HCT116 (cell line): ENCODE data around the gene TIE1. TPM values are rescaled to one million over a fixed set of nuclear protein-coding genes. Genes with fewer than 3 reads are reported as not detected.

ENCODE experiments used
- ATAC-seq: fragments of 200-7000 bp; cut with Tn5 transposase; 2 replicates; pipeline ENCODE4 v1.9.1; 2020; ENCODE audit warnings: mild to moderate bottlenecking, moderate library complexity
- BruUV-seq: library from RNA; stranded (reverse); fragments of 400-500 nt; replicated peaks from 2 replicates; lab custom pipeline; 2021; lab: Mats Ljungman, UMichigan
- CTCF ChIA-PET: fragments of 300-600 bp; sonication (Branson Sonifier 250); formaldehyde crosslinking; loops from one replicate; lab custom pipeline; 2021; ENCODE audit warnings: antibody characterized with exemption; lab: Charles Lee
- POLR2A ChIA-PET: fragments of 300-600, 350-600 bp; sonication (Branson Sonifier 250); formaldehyde crosslinking; loops from one replicate; lab custom pipeline; 2021; ENCODE audit warnings: antibody characterized with exemption; lab: Charles Lee
- RAD21 ChIA-PET, 2 experiments: fragments of 300-600 bp; sonication (Branson Sonifier 250); formaldehyde crosslinking; loops; one replicate each; lab custom pipeline; 2023; ENCODE audit warnings: low total read pairs in 2 of 2; ENCODE audit not compliant: uncharacterized antibody in 2 of 2, unreplicated experiment in 2 of 2, low non-redundant PET in 1 of 2; lab: Charles Lee
- DNase-seq: peaks from one replicate; pipeline ENCODE4 v3.0.0-alpha.2; 2010; ENCODE audit warnings: low read depth, low spot score
- H2AFZ ChIP-seq: fragments of 200-600 bp; shearing (Covaris generic), sonication (generic); 2 replicates; pipeline ENCODE4 v1.6.1; 2017; ENCODE audit warnings: low read depth, mixed run types, mixed read lengths, antibody characterized with exemption, low read length; ENCODE audit not compliant: poor library complexity, severe bottlenecking
- H3K27ac ChIP-seq: 2 replicates; pipeline ENCODE4 v1.5.1; 2012; ENCODE audit warnings: low read depth, low read length
- H3K27me3 ChIP-seq: fragments of 200-600 bp; sonication (generic); 2 replicates; pipeline ENCODE4 v1.6.1; 2016; ENCODE audit warnings: mixed run types, low read length, mixed read lengths; ENCODE audit not compliant: insufficient read depth
- H3K36me3 ChIP-seq, 2 experiments: fragments of 200-500 bp in 1 of 2; fragments of 200-600 bp in 1 of 2; sonication (Bioruptor generic) in 1 of 2; sonication (generic) in 1 of 2; 2 replicates each; pipeline versions ENCODE4 v1.5.1 to v1.6.1; 2014 to 2016; ENCODE audit warnings: low read length in 2 of 2, inconsistent platforms in 1 of 2, mixed read lengths in 1 of 2, mixed run types in 1 of 2; ENCODE audit not compliant: insufficient read depth in 2 of 2, control insufficient read depth in 1 of 2
- H3K4me1 ChIP-seq, 2 experiments: fragments of 200-600 bp in 1 of 2; sonication (generic) in 1 of 2; 2 replicates each; pipeline versions ENCODE4 v1.5.1 to v1.6.1; 2012 to 2017; ENCODE audit warnings: low read length in 2 of 2, inconsistent platforms in 1 of 2, mild to moderate bottlenecking in 1 of 2, mixed read lengths in 1 of 2, mixed run types in 1 of 2, moderate library complexity in 1 of 2; ENCODE audit not compliant: insufficient read depth in 2 of 2, control insufficient read depth in 1 of 2
- H3K4me2 ChIP-seq: fragments of 200-600 bp; sonication (generic); 2 replicates; pipeline ENCODE4 v1.6.1; 2017; ENCODE audit warnings: mixed run types, low read length, mixed read lengths
- H3K4me3 ChIP-seq, 2 experiments: fragments of 200-600 bp in 1 of 2; sonication (generic) in 1 of 2; replicated peaks in 1 of 2; 2 replicates each; pipeline ENCODE4 v1.5.1; 2011 to 2016; ENCODE audit warnings: low read length in 2 of 2, control low read depth in 1 of 2, low read depth in 1 of 2, mild to moderate bottlenecking in 1 of 2, mixed read lengths in 1 of 2, mixed run types in 1 of 2
- H3K79me2 ChIP-seq: fragments of 200-600 bp; sonication (generic); 2 replicates; pipeline ENCODE4 v1.6.1; 2017; ENCODE audit warnings: mild to moderate bottlenecking, mixed run types, low read length, moderate library complexity, mixed read lengths; ENCODE audit not compliant: insufficient read depth
- H3K9ac ChIP-seq: fragments of 200-600 bp; sonication (generic); 2 replicates; pipeline ENCODE4 v1.6.1; 2016; ENCODE audit warnings: low read length, mixed read lengths
- H3K9me2 ChIP-seq: fragments of 200-600 bp; sonication (generic), shearing (Covaris generic); 2 replicates; pipeline ENCODE4 v1.6.1; 2017; ENCODE audit warnings: mixed run types, mild to moderate bottlenecking, moderate library complexity; ENCODE audit not compliant: insufficient read depth
- H3K9me3 ChIP-seq, 2 experiments: fragments of 200-500 bp in 1 of 2; fragments of 200-600 bp in 1 of 2; sonication (Bioruptor generic) in 1 of 2; sonication (generic) in 1 of 2; 2 replicates each; pipeline ENCODE4 v1.6.1; 2014 to 2017; ENCODE audit warnings: low read length in 2 of 2, mixed read lengths in 2 of 2, inconsistent platforms in 1 of 2, low read depth in 1 of 2, mild to moderate bottlenecking in 1 of 2, mixed run types in 1 of 2, moderate library complexity in 1 of 2; ENCODE audit not compliant: control insufficient read depth in 1 of 2, insufficient read depth in 1 of 2
- H4K20me1 ChIP-seq: fragments of 200-600 bp; sonication (generic), shearing (Covaris generic); 2 replicates; pipeline ENCODE4 v1.6.1; 2017; ENCODE audit warnings: mixed run types, mild to moderate bottlenecking, moderate library complexity; ENCODE audit not compliant: insufficient read depth
- ATF3 ChIP-seq: IDR thresholded peaks from 2 replicates; pipeline ENCODE4 v1.6.1; 2012
- CTCF ChIP-seq, 3 experiments: fragments of 200-600 bp in 1 of 3; sonication (generic) in 1 of 3; IDR thresholded peaks in 2 of 3; conservative IDR thresholded peaks in 1 of 3; 2 replicates each; pipeline ENCODE4 v1.5.1; 2012 to 2017; ENCODE audit warnings: low read depth in 2 of 3, low read length in 2 of 3, antibody characterized with exemption in 1 of 3, borderline replicate concordance in 1 of 3, control low read depth in 1 of 3, mild to moderate bottlenecking in 1 of 3, mixed read lengths in 1 of 3, mixed run types in 1 of 3, moderate library complexity in 1 of 3; ENCODE audit not compliant: insufficient read depth in 1 of 3
- ELF1 ChIP-seq: IDR thresholded peaks from 2 replicates; pipeline ENCODE4 v1.6.1; 2012; ENCODE audit warnings: low read depth, borderline replicate concordance
- EZH2 ChIP-seq: fragments of 200-600 bp; sonication (generic); IDR thresholded peaks from 2 replicates; pipeline ENCODE4 v1.6.1; 2017; ENCODE audit warnings: antibody characterized with exemption, mixed run types
- JUND ChIP-seq: IDR thresholded peaks from 2 replicates; pipeline ENCODE4 v1.6.1; 2012
- MAX ChIP-seq: IDR thresholded peaks from 2 replicates; pipeline ENCODE4 v1.6.1; 2012
- POLR2AphosphoS5 ChIP-seq: IDR thresholded peaks from 2 replicates; pipeline ENCODE4 v1.6.1; 2011; ENCODE audit warnings: mild to moderate bottlenecking, low read depth, low read length, moderate library complexity
- REST ChIP-seq: IDR thresholded peaks from 2 replicates; pipeline ENCODE4 v1.6.1; 2012; ENCODE audit warnings: low read depth
- SIN3A ChIP-seq: IDR thresholded peaks from 2 replicates; pipeline ENCODE4 v1.6.1; 2012; ENCODE audit warnings: low read depth
- SP1 ChIP-seq: IDR thresholded peaks from 2 replicates; pipeline ENCODE4 v1.6.1; 2012; ENCODE audit warnings: low read depth
- SRF ChIP-seq: IDR thresholded peaks from 2 replicates; pipeline ENCODE4 v1.6.1; 2012; ENCODE audit warnings: low read depth
- TCF7L2 ChIP-seq: IDR thresholded peaks from 2 replicates; pipeline ENCODE4 v1.7.0; 2011; ENCODE audit warnings: borderline replicate concordance, inconsistent platforms; ENCODE audit not compliant: insufficient read depth, insufficient read length; ENCODE audit errors: extremely low read depth
- YY1 ChIP-seq: IDR thresholded peaks from 2 replicates; pipeline ENCODE4 v1.6.1; 2011; ENCODE audit warnings: low read length, low read depth, moderate library complexity, mild to moderate bottlenecking; ENCODE audit not compliant: insufficient replicate concordance; ENCODE audit errors: extremely low read depth
- ZFX ChIP-seq: fragments of 450-650 bp; IDR thresholded peaks from 2 replicates; pipeline ENCODE4 v1.6.1; 2017
- ZNF274 ChIP-seq: fragments of 200-500 bp; sonication (Bioruptor generic); IDR thresholded peaks from 2 replicates; pipeline ENCODE4 v1.6.1; 2014; ENCODE audit warnings: mild to moderate bottlenecking, low read depth, low read length, inconsistent platforms
- intact Hi-C: fragments of 100-400 bp; cut with micrococcal nuclease; formaldehyde crosslinking; loops from 2 replicates; pipeline ENCODE4 v1.10.0; 2022
- total RNA-seq: library from RNA; stranded (reverse); gene quantifications from one replicate; pipeline ENCODE4 v1.2.1, GENCODE V29; 2021; ENCODE audit not compliant: unreplicated experiment

The TIE1 gene
- total RNA-seq, 1 experiment from 2014 or later: not detected

GRCh38 chr1:43274125-43274803, 26.5 kb upstream of the TIE1 start:
- POLR2A ChIA-PET: no interaction called here
- RAD21 ChIA-PET: no interaction called here
- no peak overlapping the region for H3K4me3 ChIP-seq
- no peaks in the 10 kb centered on the region for H3K36me3 ChIP-seq
- H3K4me2 ChIP-seq: 0 out of 2 replicates have a peak overlapping the region, but pooled peaks have one; percentile 3
- ATAC-seq: no peak
- H3K27ac ChIP-seq: no peak overlapping the region
- DNase-seq: no peak
- TF ChIP-seq TCF7L2 (no peak), JUND (no peak), POLR2AphosphoS5 (no peak), SP1 (no peak), REST (no peak), ELF1 (no peak), SIN3A (no peak), ZNF274 (no peak), SRF (no peak), YY1 (no peak), ATF3 (no peak), EZH2 (no peak), MAX (no peak), ZFX (no peak), CTCF (IDR thresholded peaks at IDR 0.05 in 2 of 3, conservative IDR thresholded peaks at IDR 0.05 in 1 of 3; ENCODE audit: borderline replicate concordance in 1 of 3, insufficient read depth in 1 of 3, low read depth in 2 of 3, low read length in 2 of 3) (no peak)
- TF ChIP-seq, all 23 proteins: peak for 0
- no peak overlapping the region for H2AFZ ChIP-seq
- no peaks in the 10 kb centered on the region for H3K9me2 ChIP-seq
- H4K20me1 ChIP-seq: no peaks in the 10 kb centered on the region
- peaks cover 15 to 30% of the 10 kb centered on the region in 2 experiments for H3K4me1 ChIP-seq
- intact Hi-C loops: no loop called here
- H3K9me3 ChIP-seq: no peaks in the 10 kb centered on the region
- no peaks in the 10 kb centered on the region for H3K79me2 ChIP-seq
- no peaks in the 10 kb centered on the region for H3K27me3 ChIP-seq
- CTCF ChIA-PET: no interaction called here
- H3K9ac ChIP-seq: no peak overlapping the region
- BruUV-seq: no TSS peak
